Measurements from ENCODE around the gene FECH. TPM values are rescaled to one million over a fixed set of nuclear protein-coding genes. Genes with fewer than 3 reads are reported as not detected.
"Not testable (repeated sequence)": the region's sequence is repeated elsewhere in the genome, so short reads cannot be mapped to it uniquely, and the experiment has no call there.

FECH gene
- total RNA-seq, 2 experiments from 2014 or later: 23.2 to 23.6 TPM

DNA sequence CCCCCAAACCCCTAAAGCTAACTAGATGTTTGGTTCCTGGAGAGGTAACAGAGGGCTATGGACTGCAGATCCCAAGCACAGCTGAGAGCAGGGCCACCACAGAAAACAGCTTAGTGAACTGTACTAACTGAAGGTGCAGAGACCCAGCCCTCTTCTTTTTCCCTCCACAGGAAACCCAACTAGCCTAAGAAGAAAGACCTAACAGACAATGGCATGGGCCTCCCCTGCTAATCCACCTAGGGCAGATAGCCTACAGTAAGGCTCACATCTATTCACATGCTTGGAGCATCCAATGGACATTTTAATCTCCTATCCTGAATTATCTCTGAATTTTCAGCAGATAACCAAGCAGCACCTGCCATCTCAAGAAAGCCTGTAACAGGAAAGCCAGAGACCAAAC, 8.8 kb upstream of the FECH start:
- peaks cover 20% of the 10 kb centered on the region for H3K36me3 Mint-ChIP-seq
- POLR2A ChIA-PET: interaction anchor here (0.9 to 1.3 kb wide), 2 partner anchors 14 to 26 kb away, joined by 3 to 4 read pairs; partner anchors contain the start of gene NARS1
- no peak for DNase-seq
- peak overlapping the region; percentile 54 for H3K27ac Mint-ChIP-seq
- no peaks in the 10 kb centered on the region for H3K9me3 Mint-ChIP-seq
- peaks cover 12% of the 10 kb centered on the region for H3K4me1 Mint-ChIP-seq
- ATAC-seq (ENCODE audit: low read depth): no peak
- H3K27me3 Mint-ChIP-seq: no peaks in the 10 kb centered on the region
- no peak overlapping the region for H3K4me3 Mint-ChIP-seq

DNA sequence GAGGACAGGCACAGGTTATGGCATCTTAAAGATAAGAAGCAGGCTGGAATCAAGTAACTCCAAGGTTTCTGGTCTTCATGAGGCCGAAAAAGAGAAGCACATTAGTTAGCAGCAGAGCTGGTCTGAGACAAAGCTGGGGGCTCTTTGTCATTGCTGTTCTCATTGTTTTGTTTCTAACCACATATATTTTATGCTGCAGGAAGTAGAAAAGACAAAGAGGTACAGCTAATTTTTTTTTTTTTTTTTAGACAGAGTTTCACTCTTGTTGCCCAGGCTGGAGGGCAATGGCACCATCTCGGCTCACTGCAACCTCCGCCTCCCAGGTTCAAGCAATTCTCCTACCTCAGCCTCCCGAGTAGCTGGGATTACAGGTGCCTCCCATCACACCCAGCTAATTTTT, 6.2 kb upstream of the FECH start:
- H3K9me3 Mint-ChIP-seq, H3K27ac Mint-ChIP-seq, H3K27me3 Mint-ChIP-seq, POLR2A ChIA-PET, H3K36me3 Mint-ChIP-seq, DNase-seq, H3K4me3 Mint-ChIP-seq: not testable (repeated sequence)
- peak; percentile 47 for ATAC-seq (ENCODE audit: low read depth)
- peaks cover 10% of the 10 kb centered on the region for H3K4me1 Mint-ChIP-seq

DNA sequence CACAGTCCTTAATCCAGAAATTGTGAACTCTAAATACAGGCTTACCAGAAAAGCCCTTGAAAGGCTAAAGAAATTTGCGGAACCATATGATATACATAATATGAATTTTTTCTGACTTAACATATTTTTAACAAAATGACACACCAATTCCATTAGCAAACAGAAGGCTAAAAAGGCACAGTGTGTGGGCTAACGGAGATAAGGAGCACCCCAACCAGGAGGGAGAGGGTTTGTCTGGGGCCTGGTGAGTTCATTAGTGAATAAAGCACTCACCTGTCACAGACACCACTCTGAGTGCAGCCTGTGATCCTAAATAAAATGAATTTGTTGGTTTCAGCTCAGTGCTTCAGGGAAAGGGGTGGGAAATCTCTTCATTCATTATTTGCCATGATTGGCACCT, 2.7 kb upstream of the FECH start:
- peaks cover 3% of the 10 kb centered on the region for H3K36me3 Mint-ChIP-seq
- DNase-seq (no peak), ATAC-seq (ENCODE audit: low read depth) (no peak)
- H3K9me3 Mint-ChIP-seq: no peaks in the 10 kb centered on the region
- H3K27me3 Mint-ChIP-seq: no peaks in the 10 kb centered on the region
- POLR2A ChIA-PET: no interaction called here
- no peak overlapping the region for H3K27ac Mint-ChIP-seq
- H3K4me1 Mint-ChIP-seq: peaks cover 19% of the 10 kb centered on the region
- no peak overlapping the region for H3K4me3 Mint-ChIP-seq

DNA sequence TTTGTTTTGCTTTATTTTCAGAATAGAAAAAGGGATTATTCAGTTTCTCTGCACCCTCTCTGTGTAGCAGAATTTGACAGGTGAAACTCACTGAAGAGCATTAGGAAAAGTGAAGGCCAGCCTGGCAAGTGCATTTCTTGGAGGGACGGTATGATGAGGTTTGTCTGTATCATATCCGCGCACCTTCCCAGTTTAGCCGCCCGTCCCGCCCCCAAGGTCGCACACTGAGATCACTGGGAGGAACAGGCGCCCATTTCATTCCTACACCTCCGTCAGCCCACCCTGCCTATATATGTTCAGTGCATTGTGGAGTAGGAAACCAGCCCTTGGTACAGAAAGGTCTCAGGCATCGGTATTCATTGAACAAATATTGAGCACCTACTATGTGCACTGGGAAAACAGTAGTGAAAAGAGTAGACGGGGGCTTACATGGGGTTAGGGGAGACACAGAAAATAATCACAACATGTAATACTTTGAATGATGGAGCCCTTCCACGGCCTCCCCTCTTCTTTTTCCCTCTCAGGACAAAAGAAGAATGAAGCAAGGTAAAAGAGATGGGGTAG, 678 bp upstream of the FECH start:
- Mint-ChIP-seq H3K9me3 (no peaks in the 10 kb centered on the region), H3K4me3 (peak overlapping the region; percentile 89), H3K4me1 (peaks cover 11% of the 10 kb centered on the region), H3K36me3 (peaks cover 6% of the 10 kb centered on the region), H3K27me3 (no peaks in the 10 kb centered on the region), H3K27ac (peak overlapping the region; percentile 85)
- ATAC-seq (ENCODE audit: low read depth) (no peak), DNase-seq (no peak)
- POLR2A ChIA-PET: interaction anchor here (1.5 to 3.0 kb wide), 2 partner anchors 13 to 34 kb away, joined by 9 to 11 read pairs; partner anchors contain the start of gene NARS1

DNA sequence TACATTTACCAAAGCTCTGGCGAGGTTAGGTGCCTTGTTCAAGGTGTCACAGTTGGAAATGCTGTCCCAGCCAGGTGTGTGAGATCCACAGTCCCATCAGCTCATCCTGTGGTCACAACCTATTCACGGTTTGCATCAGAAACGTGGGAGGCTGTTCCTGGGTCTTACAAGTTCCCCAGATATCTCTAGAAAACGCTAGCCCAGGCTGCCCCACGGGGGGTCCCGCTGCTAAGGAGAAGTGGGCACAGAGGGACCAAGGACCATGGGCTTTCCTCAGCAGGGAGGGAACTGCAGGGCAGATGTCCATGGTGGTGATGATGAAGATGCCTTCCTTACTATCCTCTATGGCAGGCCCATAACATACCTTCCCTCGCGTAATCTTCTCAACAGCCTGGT, 649 bp downstream of the FECH start:
- Mint-ChIP-seq H3K9me3 (no peaks in the 10 kb centered on the region), H3K27me3 (no peaks in the 10 kb centered on the region), H3K27ac (peak overlapping the region; percentile 75), H3K4me1 (peaks cover 21% of the 10 kb centered on the region), H3K36me3 (peaks cover 14% of the 10 kb centered on the region), H3K4me3 (peak overlapping the region; percentile 89)
- ATAC-seq (ENCODE audit: low read depth): no peak
- POLR2A ChIA-PET: interaction anchor here (1.0 to 3.0 kb wide), 2 partner anchors 36 to 39 kb away, joined by 3 to 11 read pairs; partner anchors contain the start of gene NARS1
- no peak for DNase-seq

DNA sequence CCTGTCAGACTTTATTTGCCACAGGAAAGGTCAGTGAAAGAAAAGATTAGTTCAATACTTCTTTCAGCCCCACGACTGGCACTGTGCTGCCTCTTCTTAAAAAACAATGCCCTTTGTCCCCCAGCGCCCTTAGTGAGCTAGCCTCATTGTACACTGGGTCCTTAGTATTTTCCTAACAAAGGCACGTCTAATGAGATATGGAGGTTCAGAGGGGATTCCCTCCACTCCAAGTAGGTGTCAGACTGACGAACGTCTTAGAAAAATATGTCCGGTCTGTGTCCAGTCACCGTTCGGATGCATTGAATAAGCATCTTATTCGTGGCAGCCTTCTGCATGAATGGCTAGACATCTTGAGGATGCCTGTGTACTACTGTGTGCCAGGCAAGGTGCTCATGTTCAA, 1.1 kb downstream of the FECH start:
- ATAC-seq (ENCODE audit: low read depth): no peak
- Mint-ChIP-seq H3K4me3 (peak overlapping the region; percentile 89), H3K9me3 (no peaks in the 10 kb centered on the region), H3K27me3 (no peaks in the 10 kb centered on the region), H3K27ac (no peak overlapping the region), H3K36me3 (peaks cover 17% of the 10 kb centered on the region), H3K4me1 (peaks cover 24% of the 10 kb centered on the region)
- no peak for DNase-seq
- POLR2A ChIA-PET: interaction anchor here (3.0 kb wide), 1 partner anchor 36 kb away, joined by 11 read pairs; the partner anchor contains the start of gene NARS1

DNA sequence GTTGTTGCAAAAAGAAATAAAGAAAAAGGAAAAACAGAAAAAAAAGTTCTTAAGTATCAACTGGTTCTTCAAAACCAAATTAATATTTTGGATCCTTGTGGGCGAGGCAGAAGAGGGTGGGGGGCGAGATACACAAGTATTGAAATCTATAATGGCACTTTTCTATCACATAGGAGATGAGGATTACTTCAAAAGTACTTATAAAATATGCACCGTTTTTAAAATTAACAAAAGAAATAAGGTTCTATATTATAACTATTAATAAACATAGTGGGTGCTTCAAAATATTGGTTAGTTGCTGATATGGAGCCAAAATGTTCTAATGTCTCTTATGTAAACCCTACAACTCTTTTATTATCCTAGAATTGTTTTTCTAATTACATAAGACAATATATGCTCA, 2.1 kb downstream of the FECH start:
- no peak for ATAC-seq (ENCODE audit: low read depth)
- H3K4me1 Mint-ChIP-seq: peaks cover 32% of the 10 kb centered on the region
- no peak overlapping the region for H3K27ac Mint-ChIP-seq
- H3K27me3 Mint-ChIP-seq: no peaks in the 10 kb centered on the region
- H3K36me3 Mint-ChIP-seq: peaks cover 21% of the 10 kb centered on the region
- peak overlapping the region; percentile 7 for H3K4me3 Mint-ChIP-seq
- H3K9me3 Mint-ChIP-seq: no peaks in the 10 kb centered on the region
- POLR2A ChIA-PET: no interaction called here
- no peak for DNase-seq

DNA sequence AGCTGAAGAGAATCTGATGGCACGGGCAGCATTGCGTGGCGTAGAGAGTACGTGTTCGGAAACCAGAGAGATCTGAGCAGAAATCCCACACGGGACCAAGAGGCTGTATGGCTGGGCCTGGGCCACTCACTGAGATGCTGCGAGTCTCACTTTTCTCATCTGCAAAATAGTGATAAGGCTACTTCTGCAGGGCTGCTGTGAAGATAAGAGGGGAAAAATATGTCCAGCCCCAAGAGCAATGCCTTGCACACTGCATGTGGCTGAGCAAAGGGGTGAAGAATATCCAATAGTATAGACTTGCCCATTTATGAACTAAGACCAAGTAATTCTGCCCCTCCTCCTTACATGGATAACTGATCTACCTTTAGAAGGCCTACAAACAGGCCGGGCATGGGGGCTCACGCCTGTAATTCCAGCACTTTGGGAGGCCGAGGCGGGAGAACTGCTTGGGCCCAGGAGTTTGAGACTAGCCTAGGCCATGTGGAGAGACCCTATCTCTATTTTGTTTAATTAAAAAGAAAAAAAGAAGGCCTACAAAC, 3.1 kb downstream of the FECH start:
- no peak overlapping the region for H3K27ac Mint-ChIP-seq
- H3K4me3 Mint-ChIP-seq: no peak overlapping the region
- ATAC-seq (ENCODE audit: low read depth): no peak
- H3K9me3 Mint-ChIP-seq: no peaks in the 10 kb centered on the region
- no peaks in the 10 kb centered on the region for H3K27me3 Mint-ChIP-seq
- no peak for DNase-seq
- peaks cover 32% of the 10 kb centered on the region for H3K4me1 Mint-ChIP-seq
- POLR2A ChIA-PET: no interaction called here
- H3K36me3 Mint-ChIP-seq: peaks cover 21% of the 10 kb centered on the region

DNA sequence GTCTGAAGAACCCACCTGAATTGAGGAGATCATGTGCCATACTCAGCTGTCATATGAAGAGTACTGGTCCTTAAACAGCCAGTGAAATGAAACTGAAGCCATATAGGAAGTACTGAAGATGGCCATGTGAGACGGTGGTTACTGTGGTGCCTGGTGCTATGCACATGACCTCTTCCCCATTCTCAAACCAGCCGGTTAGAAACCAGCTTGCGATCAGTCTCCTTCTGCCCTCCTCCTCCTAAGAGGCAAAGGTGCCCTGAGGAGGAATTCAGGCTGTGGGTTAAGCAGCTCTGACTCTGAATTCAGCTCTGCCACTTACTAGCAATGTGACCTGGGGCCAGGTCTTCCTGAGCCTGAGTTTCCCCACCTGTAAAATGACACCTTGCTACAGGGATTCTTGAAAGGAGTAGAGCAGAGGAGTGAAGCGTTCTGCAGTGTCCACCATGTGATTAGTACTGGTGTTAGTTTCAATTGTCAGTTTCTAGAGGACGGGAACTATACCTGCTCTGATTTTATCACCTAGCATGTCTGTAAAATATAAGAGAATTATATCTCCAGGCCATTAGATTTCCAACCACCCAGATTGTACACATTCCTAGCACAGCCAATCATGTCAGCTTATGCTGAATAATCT, 5.1 kb downstream of the FECH start:
- Mint-ChIP-seq H3K4me3 (peak overlapping the region; percentile 62), H3K27me3 (no peaks in the 10 kb centered on the region), H3K27ac (peak overlapping the region; percentile 82), H3K36me3 (peaks cover 33% of the 10 kb centered on the region), H3K4me1 (peaks cover 30% of the 10 kb centered on the region), H3K9me3 (no peaks in the 10 kb centered on the region)
- POLR2A ChIA-PET: interaction anchor here (1.0 to 1.6 kb wide), 3 partner anchors 13 to 49 kb away, joined by 3 to 7 read pairs (median 4); no protein-coding TSS in a partner anchor
- peak; percentile 36 for DNase-seq
- ATAC-seq (ENCODE audit: low read depth): peak; percentile 89

DNA sequence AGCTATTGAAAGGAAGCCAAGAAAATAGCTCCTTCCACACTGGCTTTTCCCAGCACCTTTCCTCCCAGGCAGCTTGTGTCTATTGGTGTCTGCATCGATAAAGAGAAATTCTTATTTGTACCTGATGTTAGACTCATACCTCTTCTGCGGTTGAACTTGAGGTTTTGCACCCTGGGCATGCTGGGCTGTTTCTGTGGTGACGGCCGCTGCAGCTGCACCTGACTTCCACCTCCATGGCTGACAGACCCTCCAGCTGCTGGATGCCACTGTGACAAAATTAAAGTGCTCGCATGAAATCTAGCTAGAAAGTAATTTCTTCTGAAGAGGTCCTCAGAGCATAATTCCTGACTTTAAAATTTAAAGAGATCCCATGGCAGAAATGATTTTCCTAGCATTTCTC, 6.6 kb downstream of the FECH start:
- Mint-ChIP-seq H3K27me3 (no peaks in the 10 kb centered on the region), H3K9me3 (no peaks in the 10 kb centered on the region), H3K36me3 (peaks cover 33% of the 10 kb centered on the region), H3K4me1 (peaks cover 23% of the 10 kb centered on the region), H3K4me3 (no peak overlapping the region), H3K27ac (peak overlapping the region; percentile 12)
- POLR2A ChIA-PET: interaction anchor here (0.9 kb wide), 1 partner anchor 41 kb away, joined by 6 read pairs; the partner anchor contains the start of gene NARS1
- ATAC-seq (ENCODE audit: low read depth) (no peak), DNase-seq (no peak)

DNA sequence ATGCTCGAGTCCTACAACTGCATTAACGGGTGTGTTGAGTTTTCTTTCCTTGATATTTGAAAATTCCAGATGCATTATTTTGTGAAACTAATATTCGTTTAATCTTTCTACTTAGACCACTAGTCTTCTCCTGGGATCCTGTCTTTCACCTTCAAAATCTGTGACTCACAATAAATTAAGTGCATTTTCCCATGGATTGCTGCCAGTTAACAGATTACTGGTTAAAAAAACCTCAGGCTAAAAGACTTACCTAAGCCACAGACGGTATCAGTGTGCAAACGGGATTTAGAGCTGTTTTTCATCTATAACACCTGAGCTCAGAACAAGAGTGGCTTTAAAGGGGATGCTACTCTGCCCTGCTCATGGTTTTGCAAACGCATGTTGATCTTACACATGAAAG, 10.2 kb downstream of the FECH start:
- H3K4me1 Mint-ChIP-seq: peaks cover 16% of the 10 kb centered on the region
- no peak overlapping the region for H3K4me3 Mint-ChIP-seq
- no peaks in the 10 kb centered on the region for H3K27me3 Mint-ChIP-seq
- no peaks in the 10 kb centered on the region for H3K9me3 Mint-ChIP-seq
- ATAC-seq (ENCODE audit: low read depth): no peak
- H3K27ac Mint-ChIP-seq: no peak overlapping the region
- POLR2A ChIA-PET: no interaction called here
- DNase-seq: no peak
- peaks cover 24% of the 10 kb centered on the region for H3K36me3 Mint-ChIP-seq

DNA sequence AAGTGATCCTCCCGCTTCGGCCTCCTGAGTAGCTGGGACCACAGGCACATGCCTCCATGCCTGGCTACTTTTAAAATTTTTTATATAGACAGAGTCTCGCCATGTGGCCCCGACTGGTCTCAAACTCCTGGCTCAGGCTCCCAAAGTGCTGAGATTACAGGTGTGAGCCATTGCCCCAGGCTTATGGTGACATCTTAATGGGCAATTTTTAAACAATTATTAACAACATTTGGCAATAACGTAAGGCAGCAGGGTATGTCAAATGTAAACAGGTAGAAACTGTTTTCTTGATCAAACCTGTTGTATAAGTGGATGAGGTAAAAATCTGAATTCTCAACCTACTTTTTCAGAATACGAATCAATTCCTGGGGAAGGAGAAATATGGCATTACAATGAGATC, 11.0 kb downstream of the FECH start:
- Mint-ChIP-seq H3K36me3 (peaks cover 17% of the 10 kb centered on the region), H3K4me1 (peaks cover 8% of the 10 kb centered on the region), H3K4me3 (no peak overlapping the region), H3K9me3 (no peaks in the 10 kb centered on the region), H3K27ac (no peak overlapping the region), H3K27me3 (no peaks in the 10 kb centered on the region)
- POLR2A ChIA-PET: no interaction called here
- DNase-seq (no peak), ATAC-seq (ENCODE audit: low read depth) (no peak)

DNA sequence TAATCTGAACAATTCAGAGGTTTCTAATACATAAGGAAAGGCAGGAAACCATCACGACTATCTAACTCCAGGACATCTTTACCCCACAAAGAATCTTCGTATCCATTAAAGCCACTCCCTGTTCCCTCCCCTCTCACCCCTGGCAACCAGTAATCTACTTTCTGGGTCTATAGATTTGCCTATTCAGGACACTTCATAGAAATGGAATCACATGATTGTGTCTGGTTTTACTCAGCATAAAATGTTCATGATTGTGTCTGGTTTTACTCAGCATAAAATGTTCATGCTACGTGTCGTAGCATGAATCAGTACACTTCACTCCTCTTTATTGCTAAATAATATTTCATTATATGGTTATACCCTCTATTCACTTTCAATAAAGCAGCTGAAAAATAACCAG, 11.6 kb downstream of the FECH start:
- Mint-ChIP-seq H3K27ac (no peak overlapping the region), H3K9me3 (no peaks in the 10 kb centered on the region), H3K27me3 (no peaks in the 10 kb centered on the region), H3K36me3 (peaks cover 16% of the 10 kb centered on the region), H3K4me1 (peaks cover 3% of the 10 kb centered on the region), H3K4me3 (no peak overlapping the region)
- POLR2A ChIA-PET: no interaction called here
- DNase-seq (no peak), ATAC-seq (ENCODE audit: low read depth) (no peak)

DNA sequence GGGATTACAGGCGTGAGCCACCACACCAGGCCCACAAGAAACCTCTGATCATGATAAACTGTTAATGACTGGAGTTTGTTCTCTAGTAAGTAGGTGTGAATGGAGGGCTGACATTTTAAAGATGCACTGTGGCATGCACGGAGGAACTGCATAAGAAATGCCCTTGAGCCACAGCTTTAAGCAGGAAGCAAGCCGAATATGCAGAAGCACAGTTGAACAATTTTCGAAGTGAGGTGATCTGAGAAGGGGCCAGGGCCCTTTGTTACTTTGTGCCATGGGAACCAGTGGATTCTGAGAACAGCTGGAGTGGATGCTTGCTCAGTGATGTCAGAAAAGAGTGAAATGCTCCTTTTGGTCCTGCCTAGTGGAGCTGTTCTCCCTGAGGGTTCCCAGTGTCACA, 16.3 kb downstream of the FECH start:
- H3K36me3 Mint-ChIP-seq: peaks cover 9% of the 10 kb centered on the region
- H3K4me3 Mint-ChIP-seq: no peak overlapping the region
- POLR2A ChIA-PET: no interaction called here
- no peak for DNase-seq
- H3K27ac Mint-ChIP-seq: no peak overlapping the region
- ATAC-seq (ENCODE audit: low read depth): no peak
- H3K9me3 Mint-ChIP-seq: no peaks in the 10 kb centered on the region
- no peaks in the 10 kb centered on the region for H3K4me1 Mint-ChIP-seq
- no peaks in the 10 kb centered on the region for H3K27me3 Mint-ChIP-seq

All from activated naive CD8-positive, alpha-beta T cell treated with anti-CD3 and anti-CD28 coated beads, Interleukin-2, amount 10 ng/mL, durations not matched to agents 7 days and 5 days (primary cell).